ENCODE results near the gene TDRKH. TPM values are rescaled to one million over a fixed set of nuclear protein-coding genes. Genes with fewer than 3 reads are reported as not detected.

TDRKH gene
- total RNA-seq, 4 donors from 2014 or later = 5.9 to 10.5 (median 8.3) TPM

- TF ChIP-seq CTCF (IDR thresholded peaks at IDR 0.05; ENCODE audit: low read depth) = no peak
These were observed 30.6 kb upstream of the TDRKH start for GRCh38 chr1:151820940-151821339.

GRCh38 chr1:151819976-151820623, 29.8 kb upstream of the TDRKH start:
- no peak for TF ChIP-seq CTCF (IDR thresholded peaks at IDR 0.05; ENCODE audit: low read depth)

GRCh38 chr1:151819227-151819835, 29.0 kb upstream of the TDRKH start:
- TF ChIP-seq CTCF (IDR thresholded peaks at IDR 0.05; ENCODE audit: low read depth) = no peak

- no peak for TF ChIP-seq CTCF (IDR thresholded peaks at IDR 0.05; ENCODE audit: low read depth)
These were observed 27.0 kb upstream of the TDRKH start for GRCh38 chr1:151817353-151817730.

GRCh38 chr1:151816548-151817352, 26.4 kb upstream of the TDRKH start:
- TF ChIP-seq CTCF (IDR thresholded peaks at IDR 0.05; ENCODE audit: low read depth) = no peak

- no peak for TF ChIP-seq CTCF (IDR thresholded peaks at IDR 0.05; ENCODE audit: low read depth)
These were observed 25.5 kb upstream of the TDRKH start for GRCh38 chr1:151815716-151816327.

All from subcutaneous adipose tissue (tissue), 4 donors.